K562 (cell line): ENCODE results near the gene SNRPA. TPM values are rescaled to one million over a fixed set of nuclear protein-coding genes. Genes with fewer than 3 reads are reported as not detected.

Experiments used
- BACH1 ChIP-seq: fragments of 200-800 bp; sonication (Bioruptor generic); IDR thresholded peaks from 2 replicates; pipeline ENCODE4 v1.6.1; 2016; ENCODE audit warnings: missing genetic modification characterization, missing compliant biosample characterization
- CAMTA2 ChIP-seq: fragments of 250-450 bp; sonication (Bioruptor Pico); conservative IDR thresholded peaks from 2 replicates; pipeline ENCODE4 v1.5.1; 2022
- CBFA2T3 ChIP-seq: fragments of 450-650 bp; IDR thresholded peaks from 2 replicates; pipeline ENCODE4 v1.6.1; 2017
- CREB1 ChIP-seq, 2 experiments: sonication (generic) in 1 of 2; formaldehyde crosslinking in 1 of 2; IDR thresholded peaks; 2 replicates each; pipeline versions ENCODE4 v1.6.1 to v1.8.0; 2012 to 2022; ENCODE audit warnings: inconsistent platforms in 1 of 2, mild to moderate bottlenecking in 1 of 2, missing genetic modification reagents in 1 of 2, moderate library complexity in 1 of 2
- HDAC2 ChIP-seq: fragments of 450-650 bp; IDR thresholded peaks from 2 replicates; pipeline ENCODE4 v1.6.1; 2016; ENCODE audit warnings: mild to moderate bottlenecking
- MAX ChIP-seq: sonication (generic); formaldehyde crosslinking; IDR thresholded peaks from 2 replicates; pipeline ENCODE4 v1.9.0; 2022; ENCODE audit warnings: mild to moderate bottlenecking, missing genetic modification reagents
- POLR2AphosphoS5 ChIP-seq: IDR thresholded peaks from 2 replicates; pipeline ENCODE4 v1.6.1; 2011; ENCODE audit warnings: mild to moderate bottlenecking, low read depth, low read length, moderate library complexity; ENCODE audit not compliant: control insufficient read depth, insufficient read depth
- POLR2G ChIP-seq: fragments of 200-400 bp; formaldehyde crosslinking; IDR thresholded peaks from 2 replicates; pipeline ENCODE4 v1.6.1; 2017; ENCODE audit warnings: low read depth, mild to moderate bottlenecking, antibody characterized with exemption, low read length, moderate library complexity
- RBM14 ChIP-seq: fragments of 200-400 bp; formaldehyde crosslinking; IDR thresholded peaks from 2 replicates; pipeline ENCODE4 v1.6.1; 2018; ENCODE audit warnings: low read depth, mild to moderate bottlenecking, low read length, moderate library complexity, borderline replicate concordance; ENCODE audit not compliant: insufficient read depth
- SMC3 ChIP-seq: conservative IDR thresholded peaks from 2 replicates; pipeline ENCODE4 v1.6.1; 2011; ENCODE audit warnings: low read depth, low read length, improper control_type of control experiment; ENCODE audit not compliant: insufficient read depth
- TAF7 ChIP-seq: fragments of 450-650 bp; IDR thresholded peaks from 2 replicates; pipeline ENCODE4 v1.6.1; 2016; ENCODE audit warnings: missing genetic modification characterization, missing compliant biosample characterization
- ZBTB33 ChIP-seq: sonication (generic); formaldehyde crosslinking; IDR thresholded peaks from 2 replicates; pipeline ENCODE4 v1.8.1; 2023; ENCODE audit warnings: mild to moderate bottlenecking, missing genetic modification reagents
- ZBTB49 ChIP-seq: sonication (generic); formaldehyde crosslinking; IDR thresholded peaks from 2 replicates; pipeline ENCODE4 v1.8.0; 2022; ENCODE audit warnings: missing genetic modification reagents, mild to moderate bottlenecking, borderline replicate concordance
- ZHX1 ChIP-seq: fragments of 150-350 bp; conservative IDR thresholded peaks from 2 replicates; pipeline ENCODE4 v1.6.1; 2014; ENCODE audit warnings: low read length
- ZNF561 ChIP-seq: fragments of 450-650 bp; formaldehyde crosslinking; conservative IDR thresholded peaks from 2 replicates; pipeline ENCODE4 v1.4.0; 2020; ENCODE audit warnings: mild to moderate bottlenecking, moderate library complexity
- ZNF707 ChIP-seq: fragments of 250-450 bp; sonication (Bioruptor Pico); conservative IDR thresholded peaks from 2 replicates; pipeline ENCODE4 v1.8.0; 2022; ENCODE audit warnings: inconsistent platforms, mild to moderate bottlenecking, moderate library complexity
- ZZZ3 ChIP-seq: fragments of 450-650 bp; IDR thresholded peaks from 2 replicates; pipeline ENCODE4 v1.6.1; 2016; ENCODE audit warnings: antibody characterized with exemption, mild to moderate bottlenecking, moderate library complexity
- polyA plus RNA-seq, 8 experiments: library from polyadenylated mRNA; depleted of rRNA in 4 of 8; stranded (reverse) in 5 of 8; unstranded in 3 of 8; fragments of >200 nt; fragmentation: Nextera tagmentation in 2 of 8; fragmentation: Illumina TruSeq in 1 of 8; extraction: Ambion mirVana in 2 of 8; extraction: Trizol in 1 of 8; gene quantifications; 2 replicates each; pipeline versions ENCODE4 v1.2.1 to v1.2.3, GENCODE V29; 2011 to 2014; ENCODE audit warnings: inconsistent platforms in 1 of 8, missing spikeins in 1 of 8
- total RNA-seq, 7 experiments: library from RNA; depleted of rRNA in 6 of 7; stranded (reverse); fragments of >200 nt in 6 of 7; fragmentation: Illumina TruSeq in 2 of 7; extraction: Trizol in 2 of 7; gene quantifications; 2 replicates each; pipeline versions ENCODE4 v1.2.1 to v1.2.3, GENCODE V29; 2011 to 2021; ENCODE audit warnings: low replicate concordance in 1 of 7
- TF ChIP-seq, protein P1 (sequence below): fragments of 450-650 bp; IDR thresholded peaks from 2 replicates; pipeline ENCODE4 v1.6.1; 2016; ENCODE audit warnings: missing biosample characterization, missing genetic modification characterization

The SNRPA gene
- total and polyA plus RNA-seq, 9 of the 15 experiments (the other 6 are each of a cell fraction or from before 2014, with no cell fraction given): 16.3 to 311 (median 193) TPM

- TF ChIP-seq ZBTB49 (CRISPR knock-in tag) (no peak), TAF7 (tag) (no peak), ZZZ3 (no peak), CREB1 (IDR thresholded peaks at IDR 0.05) (no peak), CREB1 (CRISPR knock-in tag; IDR thresholded peaks at IDR 0.05) (no peak), ZNF561 (CRISPR knock-in tag) (no peak), CBFA2T3 (peak; percentile 41; the same call in 1 of the 2 replicates), ZNF707 (CRISPR knock-in tag) (no peak), CAMTA2 (CRISPR knock-in tag) (no peak), SMC3 (no peak), ZBTB33 (CRISPR knock-in tag) (peak; percentile 63), BACH1 (no peak), MAX (peak; percentile 23), POLR2G (0 out of 2 replicates have a peak, but pooled peaks have one; percentile 38), HDAC2 (no peak), ZHX1 (no peak), RBM14 (no peak), POLR2AphosphoS5 (peak; percentile 39; the same call in 1 of the 2 replicates)
- TF ChIP-seq, protein P1, sequence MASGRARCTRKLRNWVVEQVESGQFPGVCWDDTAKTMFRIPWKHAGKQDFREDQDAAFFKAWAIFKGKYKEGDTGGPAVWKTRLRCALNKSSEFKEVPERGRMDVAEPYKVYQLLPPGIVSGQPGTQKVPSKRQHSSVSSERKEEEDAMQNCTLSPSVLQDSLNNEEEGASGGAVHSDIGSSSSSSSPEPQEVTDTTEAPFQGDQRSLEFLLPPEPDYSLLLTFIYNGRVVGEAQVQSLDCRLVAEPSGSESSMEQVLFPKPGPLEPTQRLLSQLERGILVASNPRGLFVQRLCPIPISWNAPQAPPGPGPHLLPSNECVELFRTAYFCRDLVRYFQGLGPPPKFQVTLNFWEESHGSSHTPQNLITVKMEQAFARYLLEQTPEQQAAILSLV (tag): no peak
These were observed 50.7 kb downstream of the SNRPA start (continued) for GRCh38 chr19:40801426-40802299.
